ENCODE measurements around the gene AMOT. TPM values are rescaled to one million over a fixed set of nuclear protein-coding genes. Genes with fewer than 3 reads are reported as not detected.
"Not testable (repeated sequence)": the region's sequence is repeated elsewhere in the genome, so short reads cannot be mapped to it uniquely, and the experiment has no call there.

AMOT gene
- total RNA-seq, 3 donors from 2014 or later, result 18.1 to 26.2 (median 19.3) TPM

- no peak for ATAC-seq
- no peak overlapping the region for H3K4me3 ChIP-seq
- H3K9me3 ChIP-seq, result no peaks in the 10 kb centered on the region
- TF ChIP-seq CTCF (IDR thresholded peaks at IDR 0.05), result no peak
- no peak for DNase-seq
- intact Hi-C loops (cut with DNase I, micrococcal nuclease), result no loop called here
- H3K36me3 ChIP-seq (ENCODE audit: low read depth), result no peaks in the 10 kb centered on the region
- no peaks in the 10 kb centered on the region for H3K4me1 ChIP-seq (ENCODE audit: low read depth)
These were observed 16.8 kb upstream of the AMOT start for GRCh38 chrX:112857478-112857878.

GRCh38 chrX:112854901-112855300 lies 14.3 kb upstream of the AMOT start:
- intact Hi-C loops (cut with DNase I, micrococcal nuclease); H3K36me3 ChIP-seq (ENCODE audit: low read depth); ATAC-seq; H3K4me3 ChIP-seq; DNase-seq; H3K9me3 ChIP-seq; H3K4me1 ChIP-seq (ENCODE audit: low read depth): not testable (repeated sequence)

GRCh38 chrX:112852851-112853250 lies 12.2 kb upstream of the AMOT start:
- H3K36me3 ChIP-seq (ENCODE audit: low read depth), result no peaks in the 10 kb centered on the region
- no peak overlapping the region for H3K4me3 ChIP-seq
- no peaks in the 10 kb centered on the region for H3K9me3 ChIP-seq
- ATAC-seq, result no peak
- no peak for TF ChIP-seq CTCF (IDR thresholded peaks at IDR 0.05)
- no peak for DNase-seq
- H3K4me1 ChIP-seq (ENCODE audit: low read depth), result no peaks in the 10 kb centered on the region
- intact Hi-C loops (cut with DNase I, micrococcal nuclease), result no loop called here

GRCh38 chrX:112851806-112852205 lies 11.2 kb upstream of the AMOT start:
- DNase-seq, result peak in 1 of 3 donors; percentile 7
- Histone ChIP-seq H3K36me3 (ENCODE audit: low read depth) (no peaks in the 10 kb centered on the region), H3K9me3 (no peaks in the 10 kb centered on the region), H3K4me3 (no peak overlapping the region), H3K4me1 (ENCODE audit: low read depth) (no peaks in the 10 kb centered on the region)
- no peak for ATAC-seq
- intact Hi-C loops (cut with DNase I, micrococcal nuclease), result no loop called here
- TF ChIP-seq CTCF (IDR thresholded peaks at IDR 0.05), result no peak

GRCh38 chrX:112851161-112851779 lies 10.6 kb upstream of the AMOT start:
- ATAC-seq (no peak), DNase-seq (no peak)
- no peak for TF ChIP-seq CTCF (IDR thresholded peaks at IDR 0.05)
- Histone ChIP-seq H3K9me3 (no peaks in the 10 kb centered on the region), H3K36me3 (ENCODE audit: low read depth) (no peaks in the 10 kb centered on the region), H3K4me3 (no peak overlapping the region), H3K4me1 (ENCODE audit: low read depth) (no peaks in the 10 kb centered on the region)
- intact Hi-C loops (cut with DNase I, micrococcal nuclease), result no loop called here

- TF ChIP-seq CTCF (IDR thresholded peaks at IDR 0.05), result no peak
- DNase-seq (no peak), ATAC-seq (no peak)
- H3K9me3 ChIP-seq, result no peaks in the 10 kb centered on the region
- intact Hi-C loops (cut with DNase I, micrococcal nuclease), result no loop called here
- no peaks in the 10 kb centered on the region for H3K4me1 ChIP-seq (ENCODE audit: low read depth)
- no peak overlapping the region for H3K4me3 ChIP-seq
- H3K36me3 ChIP-seq (ENCODE audit: low read depth), result no peaks in the 10 kb centered on the region
These were observed 8.4 kb upstream of the AMOT start for GRCh38 chrX:112849016-112849415.

Measured in mucosa of descending colon (tissue), 3 donors.